HG03575 (cell line): Measurements from ENCODE around the gene PTPRN2.
"Not testable (repeated sequence)": the region's sequence is repeated elsewhere in the genome, so short reads cannot be mapped to it uniquely, and the experiment has no call there.

Source experiments
- ATAC-seq: cut with Tn5 transposase; IDR thresholded peaks from one replicate; pipeline ENCODE4 v1.9.1; 2021; ENCODE audit not compliant: unreplicated experiment, insufficient number of reproducible peaks, low FRiP score; ENCODE audit errors: extremely low read depth

The PTPRN2 gene

GRCh38 chr7:158295966-158296797 lies 291.4 kb downstream of the PTPRN2 start:
- ATAC-seq = no peak

- ATAC-seq = not testable (repeated sequence)
Measured at GRCh38 chr7:158294468-158295215, 293.0 kb downstream of the PTPRN2 start.

- no peak for ATAC-seq
Measured at GRCh38 chr7:158292948-158293347, 294.7 kb downstream of the PTPRN2 start.

GRCh38 chr7:158291998-158292397 lies 295.6 kb downstream of the PTPRN2 start:
- no peak for ATAC-seq

GRCh38 chr7:158289761-158290523 lies 297.7 kb downstream of the PTPRN2 start:
- ATAC-seq = no peak

GRCh38 chr7:158289231-158289630 lies 298.4 kb downstream of the PTPRN2 start:
- no peak for ATAC-seq

GRCh38 chr7:158286210-158286609 lies 301.4 kb downstream of the PTPRN2 start:
- no peak for ATAC-seq

- no peak for ATAC-seq
Measured at GRCh38 chr7:158285383-158285770, 302.2 kb downstream of the PTPRN2 start.

- no peak for ATAC-seq
Measured at GRCh38 chr7:158284617-158285382, 302.8 kb downstream of the PTPRN2 start.

GRCh38 chr7:158284121-158284520 lies 303.5 kb downstream of the PTPRN2 start:
- no peak for ATAC-seq

- ATAC-seq = no peak
Measured at GRCh38 chr7:158283016-158283974, 304.3 kb downstream of the PTPRN2 start.

- ATAC-seq = no peak
Measured at GRCh38 chr7:158282461-158283001, 305.1 kb downstream of the PTPRN2 start.

GRCh38 chr7:158281441-158281840 lies 306.2 kb downstream of the PTPRN2 start:
- no peak for ATAC-seq

- no peak for ATAC-seq
Measured at GRCh38 chr7:158280448-158281144, 307.0 kb downstream of the PTPRN2 start.

GRCh38 chr7:158279539-158280447 lies 307.8 kb downstream of the PTPRN2 start:
- no peak for ATAC-seq

GRCh38 chr7:158278745-158279320 lies 308.8 kb downstream of the PTPRN2 start:
- no peak for ATAC-seq
